ENCODE data around the gene DPCD.

The DPCD gene

DNA sequence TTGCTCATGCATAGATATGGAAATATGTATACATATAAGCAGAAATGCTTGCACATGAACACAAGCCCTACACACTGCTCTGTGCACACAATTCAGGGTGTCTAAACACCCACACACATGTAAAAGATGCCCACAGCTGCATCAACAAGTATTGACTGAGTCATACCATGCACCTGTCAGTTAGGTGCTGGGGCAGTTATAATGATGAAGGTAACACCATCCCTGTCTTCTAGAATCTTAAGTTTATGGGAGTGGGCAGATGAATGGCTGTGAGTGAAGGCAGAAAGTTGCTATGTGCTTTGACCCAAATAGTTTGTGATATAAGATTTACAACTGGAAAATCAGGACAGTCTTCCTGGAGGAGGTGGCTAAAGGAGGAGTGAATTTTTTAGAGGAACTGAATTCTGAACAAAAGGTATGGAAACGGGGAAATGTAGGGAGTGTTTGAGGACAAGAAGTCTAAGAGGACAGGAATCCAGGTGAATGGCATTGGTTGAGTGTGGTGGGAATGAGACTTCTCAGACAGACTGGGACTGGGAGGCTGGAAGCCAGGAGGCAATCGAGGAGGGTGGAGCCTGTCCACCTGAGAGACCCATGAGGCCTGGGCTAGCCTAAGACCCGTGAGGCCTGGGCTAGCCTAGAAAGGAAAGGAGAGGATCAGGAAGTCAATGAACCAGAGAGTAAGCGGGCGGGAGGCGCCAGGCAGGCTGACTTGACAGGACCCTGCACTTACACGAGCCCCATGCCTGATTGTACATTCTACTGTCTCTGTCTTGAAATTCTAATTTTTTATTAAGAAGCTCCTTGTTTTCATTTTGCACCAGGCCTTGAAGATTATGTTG is 20.7 kb upstream of the DPCD start:
- DNase-seq (ENCODE audit: low read depth, low spot score) = no peak

DNA sequence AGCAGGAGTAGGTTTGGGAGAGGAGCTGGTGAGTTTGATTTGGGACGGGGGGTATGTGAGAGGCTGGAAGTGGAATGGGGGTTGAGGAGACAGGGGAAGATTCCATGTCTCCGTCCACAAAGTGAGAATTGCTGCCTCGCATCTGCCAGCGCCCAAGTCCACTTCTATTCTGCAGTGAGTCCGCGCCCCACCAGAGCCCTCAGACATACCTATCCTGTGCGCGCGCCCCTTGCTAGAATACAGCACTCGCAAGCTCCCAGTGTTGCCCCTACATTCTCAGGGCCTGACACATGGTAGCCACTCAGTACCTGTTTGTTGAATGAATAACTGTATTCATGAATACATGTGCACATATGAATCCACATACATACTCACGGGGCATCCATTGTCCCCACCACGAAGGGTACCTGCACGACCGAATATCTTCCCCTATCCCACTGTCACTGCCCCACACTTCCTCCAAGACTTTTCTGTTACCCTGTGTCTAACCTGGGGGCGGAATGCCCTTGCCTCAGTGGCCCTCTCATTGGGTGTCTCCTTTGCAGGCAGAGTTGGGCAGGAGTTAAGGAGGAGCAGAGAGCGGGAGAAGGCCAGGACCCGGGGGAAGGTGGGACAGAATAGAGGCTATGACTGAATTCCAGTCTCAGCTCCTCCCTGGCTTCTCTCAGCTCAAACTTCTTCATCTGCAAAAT is 19.9 kb upstream of the DPCD start:
- DNase-seq (ENCODE audit: low read depth, low spot score) = no peak

DNA sequence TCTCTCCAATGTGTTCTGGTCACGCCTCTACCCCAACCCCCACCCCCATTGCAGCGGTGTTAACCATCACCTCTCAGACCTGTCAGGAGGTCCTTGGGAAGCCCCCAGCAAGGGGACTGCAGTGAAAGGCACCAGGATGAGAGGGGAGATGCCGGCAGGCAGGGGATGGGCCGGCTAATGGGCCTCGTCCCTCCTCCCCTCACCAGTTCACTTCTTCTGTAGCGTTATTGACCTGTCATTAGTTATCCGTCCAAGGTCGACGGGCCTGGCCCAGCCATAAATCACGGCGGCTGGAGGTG is 18.8 kb upstream of the DPCD start:
- no peak for DNase-seq (ENCODE audit: low read depth, low spot score)

DNA sequence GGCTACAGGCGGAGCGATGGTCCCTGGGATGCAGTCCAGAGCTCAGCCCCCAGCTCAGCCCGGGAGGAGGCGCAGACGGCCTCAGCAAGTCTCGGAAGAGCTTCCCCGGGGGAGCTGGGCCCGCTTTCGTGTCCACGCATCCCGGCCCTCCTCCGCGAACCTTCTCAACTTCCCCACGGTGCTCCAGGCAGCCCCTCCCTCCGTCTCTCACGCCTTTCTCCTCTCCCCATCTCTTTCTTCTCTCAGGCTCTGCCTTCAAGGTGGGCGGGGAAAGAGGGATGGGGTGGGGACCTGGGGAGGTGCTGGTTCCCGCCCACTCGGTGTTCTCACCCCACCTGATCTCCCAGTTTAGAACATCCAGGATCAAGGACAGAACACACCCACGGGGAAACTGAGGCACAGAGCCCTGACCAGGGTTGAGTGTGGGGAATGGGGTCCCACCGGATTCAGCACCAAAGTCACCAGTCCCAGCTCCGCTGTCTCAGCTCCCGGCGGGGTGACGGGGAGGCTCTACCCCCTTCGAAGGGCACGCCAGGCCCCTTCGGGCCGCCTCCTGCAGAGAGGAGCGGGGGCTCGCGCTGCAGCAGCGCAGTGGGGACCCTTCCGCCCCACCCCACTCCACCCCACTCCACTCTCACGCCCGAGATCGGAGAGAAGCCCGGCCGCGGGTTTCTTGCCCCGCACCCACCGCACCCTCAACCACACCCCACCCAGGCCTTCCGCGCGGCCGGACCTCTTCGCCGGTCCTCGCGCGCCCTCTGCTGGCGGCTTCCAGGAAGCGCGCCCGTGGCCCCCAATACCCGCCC is 18.3 kb upstream of the DPCD start:
- DNase-seq (ENCODE audit: low read depth, low spot score) = peak; percentile 53

DNA sequence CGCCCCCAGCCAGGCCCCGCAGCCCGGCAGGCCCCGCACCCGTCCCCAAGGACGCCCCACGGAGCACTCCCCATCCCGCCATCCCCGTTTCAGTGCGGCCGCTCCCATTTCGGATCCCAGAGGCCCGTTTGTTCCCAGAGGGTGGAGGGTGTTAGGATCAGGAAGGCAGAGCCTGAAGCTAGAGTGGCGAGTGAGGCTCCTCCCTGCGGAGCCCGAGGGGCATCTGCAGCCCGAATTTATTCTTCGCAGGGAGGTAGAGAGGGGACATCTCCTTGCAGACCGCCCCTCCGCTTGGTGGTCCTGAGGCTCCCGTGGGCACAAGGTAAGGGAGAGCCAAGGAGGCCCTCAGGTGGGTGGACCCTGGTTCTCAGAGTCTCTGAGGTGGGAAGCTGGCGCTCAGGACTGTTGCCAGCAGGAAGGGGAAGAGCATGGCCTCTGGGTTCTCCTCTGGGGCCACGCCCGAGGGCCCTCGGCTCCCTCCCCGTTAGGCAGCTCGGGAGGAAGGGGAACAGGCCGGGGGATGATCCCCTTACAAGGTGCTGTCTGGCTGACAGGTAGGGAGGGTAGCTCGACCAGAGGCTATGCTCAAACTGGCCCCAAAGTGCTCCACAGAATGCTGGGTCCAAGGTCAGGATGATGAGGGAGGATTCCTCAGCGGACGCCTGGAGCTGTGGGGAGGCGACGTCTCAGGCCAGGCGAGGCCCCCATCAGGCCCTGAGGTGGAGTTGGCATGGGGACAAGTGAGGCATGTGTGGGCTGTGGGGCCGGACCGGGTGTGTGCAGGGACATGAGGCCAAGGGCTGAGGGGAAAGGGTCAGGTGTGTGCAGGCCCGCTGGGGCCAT is 17.5 kb upstream of the DPCD start:
- no peak for DNase-seq (ENCODE audit: low read depth, low spot score)

DNA sequence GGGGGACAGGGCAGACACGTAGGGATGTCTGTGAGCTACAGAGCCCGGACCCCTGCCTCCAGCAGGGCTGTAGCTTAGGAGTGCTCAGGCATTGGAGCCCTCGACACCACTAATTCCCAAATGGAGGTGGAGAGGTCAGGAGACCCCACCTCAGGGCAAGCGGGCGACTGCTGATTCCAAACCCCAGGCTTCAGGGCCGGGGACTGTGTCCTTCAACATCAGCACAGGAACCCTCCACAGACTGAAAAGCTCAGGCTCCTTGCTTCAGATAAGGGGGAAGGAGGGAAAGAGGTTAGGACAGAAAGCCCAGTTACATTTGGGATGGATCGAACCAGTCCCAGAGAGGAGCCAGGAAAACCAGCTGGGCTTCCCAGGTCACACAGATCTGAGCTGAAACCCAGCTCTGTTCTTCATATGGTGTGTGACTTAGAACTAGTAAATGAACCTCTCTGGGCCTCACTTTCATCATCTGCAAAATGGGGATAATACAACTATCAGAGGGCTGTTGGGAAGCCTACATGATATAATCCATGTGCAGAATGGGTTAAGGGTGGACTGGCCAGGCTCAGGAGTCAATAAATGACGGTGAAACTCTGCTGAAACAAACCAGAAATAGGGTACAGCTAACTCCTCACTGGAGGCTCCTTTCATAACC is 16.7 kb upstream of the DPCD start:
- DNase-seq (ENCODE audit: low read depth, low spot score) = no peak

DNA sequence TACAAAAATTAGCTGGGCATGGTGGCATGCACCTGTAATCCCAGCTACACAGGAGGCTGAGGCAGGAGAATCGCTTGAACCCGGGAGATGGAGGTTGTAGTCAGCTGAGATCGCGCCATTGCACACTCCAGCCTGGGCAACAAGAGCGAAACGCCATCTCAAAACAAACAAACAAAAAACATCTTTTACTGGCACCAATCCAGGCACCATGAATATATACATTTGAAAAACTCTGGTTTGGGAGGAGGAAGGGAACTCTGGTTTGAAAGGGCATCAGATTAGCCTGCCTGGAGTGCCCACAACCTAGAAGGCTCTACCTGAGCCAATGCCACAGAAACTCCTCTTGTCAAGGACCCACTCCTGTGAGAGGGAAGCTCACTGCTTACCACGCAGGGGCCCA is 16.0 kb upstream of the DPCD start:
- DNase-seq (ENCODE audit: low read depth, low spot score) = no peak

DNA sequence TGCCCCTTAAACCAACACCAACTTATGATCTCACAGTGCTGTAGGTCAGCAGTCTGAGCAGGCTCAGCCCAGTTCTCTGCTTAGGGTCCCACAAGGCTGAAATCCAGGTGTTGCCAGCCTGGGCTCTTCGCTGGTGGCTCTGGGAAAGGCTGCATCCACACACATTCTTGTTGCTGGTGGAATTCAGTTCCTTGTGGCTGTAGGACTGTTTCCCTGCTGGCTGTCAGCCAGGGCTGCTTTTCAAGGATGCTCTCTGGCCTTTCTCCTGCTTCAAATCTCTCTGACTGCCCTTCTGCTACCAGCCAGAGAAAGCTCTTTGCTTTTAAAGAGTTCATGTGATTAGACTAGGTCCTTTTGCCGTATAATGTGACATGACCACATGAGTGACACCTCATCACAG is 15.3 kb upstream of the DPCD start:
- no peak for DNase-seq (ENCODE audit: low read depth, low spot score)

DNA sequence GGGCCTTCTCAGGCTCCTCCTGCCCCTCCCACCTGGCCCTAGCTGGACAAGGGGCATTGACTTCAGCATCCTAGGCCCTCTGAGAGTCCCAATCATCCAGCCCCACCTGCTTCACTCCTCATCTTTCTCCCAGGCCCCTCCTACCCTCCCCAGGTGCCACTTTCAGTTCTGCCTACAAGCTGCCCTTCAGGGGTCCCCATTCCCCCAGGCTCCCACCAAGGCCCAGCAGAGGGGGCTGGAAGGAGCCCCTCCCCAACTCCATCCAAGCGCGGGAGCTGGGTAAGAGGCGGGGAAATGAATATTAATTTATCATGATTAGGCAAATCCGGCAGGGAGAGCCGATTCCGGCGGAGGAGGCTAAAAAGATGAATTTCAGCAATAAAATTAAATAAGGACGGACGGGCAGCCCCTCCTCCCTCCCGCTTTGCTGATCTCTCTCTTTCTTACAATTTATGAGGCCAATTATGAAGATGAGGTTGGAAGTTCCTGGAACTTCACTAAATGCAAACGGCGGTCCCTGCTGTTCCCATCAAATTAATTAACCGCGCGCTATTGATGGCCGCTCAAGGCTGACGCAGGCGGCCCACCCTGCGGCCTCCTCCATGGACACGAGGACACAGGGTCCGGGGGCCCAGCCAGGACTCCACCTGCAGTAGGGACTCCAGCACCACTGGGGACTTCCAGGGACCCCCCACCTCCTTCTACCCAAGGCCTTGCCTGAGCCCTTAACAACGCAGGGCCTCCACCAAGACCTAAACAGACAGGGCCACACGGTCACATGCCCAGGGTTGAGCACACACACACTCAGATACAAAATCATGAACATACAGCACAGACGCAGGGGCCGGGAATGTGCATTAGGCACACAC is 14.0 kb upstream of the DPCD start:
- DNase-seq (ENCODE audit: low read depth, low spot score) = no peak

DNA sequence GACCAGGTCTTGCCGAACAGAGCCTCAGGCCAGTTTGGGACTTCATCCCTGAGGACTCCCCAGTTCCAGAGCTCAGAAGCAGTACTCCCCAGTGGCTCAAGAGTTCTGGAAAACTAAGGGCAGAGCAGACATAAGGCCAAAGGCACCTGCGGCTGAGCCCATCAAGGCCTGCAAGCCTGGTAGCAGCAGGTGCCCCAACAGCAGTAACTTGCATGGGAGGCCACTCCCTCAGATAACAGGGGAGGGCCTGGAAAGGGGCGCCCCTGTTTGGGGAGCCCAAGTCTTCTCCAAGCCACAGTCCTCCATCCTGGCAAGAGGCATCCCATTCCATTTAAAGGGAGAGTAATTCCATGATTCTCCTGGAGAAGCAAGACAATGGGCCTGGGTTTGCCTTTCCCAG is 13.0 kb upstream of the DPCD start:
- no peak for DNase-seq (ENCODE audit: low read depth, low spot score)

DNA sequence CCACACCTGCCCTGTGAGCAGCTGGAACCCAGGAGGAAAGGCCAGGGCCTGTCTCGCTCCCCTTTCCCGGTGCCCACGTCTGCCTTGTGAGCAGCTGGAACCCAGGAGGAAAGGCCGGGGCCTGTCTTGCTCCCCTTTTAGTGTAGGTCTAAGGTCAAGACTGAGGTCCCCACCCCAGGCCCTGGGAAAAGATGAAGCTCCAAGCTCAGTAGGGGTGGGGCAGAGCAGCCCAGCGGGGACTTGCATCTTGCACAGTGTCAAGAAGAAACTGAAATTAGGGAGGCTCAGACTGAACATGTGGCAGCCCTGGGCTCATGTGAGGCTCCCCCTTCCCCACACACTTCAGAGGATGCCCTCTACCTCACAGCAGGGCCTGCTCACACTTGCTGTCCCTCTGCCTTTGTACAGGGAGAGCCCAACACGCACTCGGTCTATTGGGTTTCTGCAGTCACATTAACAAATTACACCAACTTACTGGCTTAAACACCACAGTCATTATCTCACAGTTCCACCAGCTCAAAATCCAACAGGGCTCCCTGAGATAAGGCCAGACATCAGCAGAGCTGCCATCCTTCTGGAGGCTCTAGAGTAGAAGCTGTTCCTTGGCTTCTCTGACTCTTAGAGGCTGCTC is 12.4 kb upstream of the DPCD start:
- DNase-seq (ENCODE audit: low read depth, low spot score) = no peak

DNA sequence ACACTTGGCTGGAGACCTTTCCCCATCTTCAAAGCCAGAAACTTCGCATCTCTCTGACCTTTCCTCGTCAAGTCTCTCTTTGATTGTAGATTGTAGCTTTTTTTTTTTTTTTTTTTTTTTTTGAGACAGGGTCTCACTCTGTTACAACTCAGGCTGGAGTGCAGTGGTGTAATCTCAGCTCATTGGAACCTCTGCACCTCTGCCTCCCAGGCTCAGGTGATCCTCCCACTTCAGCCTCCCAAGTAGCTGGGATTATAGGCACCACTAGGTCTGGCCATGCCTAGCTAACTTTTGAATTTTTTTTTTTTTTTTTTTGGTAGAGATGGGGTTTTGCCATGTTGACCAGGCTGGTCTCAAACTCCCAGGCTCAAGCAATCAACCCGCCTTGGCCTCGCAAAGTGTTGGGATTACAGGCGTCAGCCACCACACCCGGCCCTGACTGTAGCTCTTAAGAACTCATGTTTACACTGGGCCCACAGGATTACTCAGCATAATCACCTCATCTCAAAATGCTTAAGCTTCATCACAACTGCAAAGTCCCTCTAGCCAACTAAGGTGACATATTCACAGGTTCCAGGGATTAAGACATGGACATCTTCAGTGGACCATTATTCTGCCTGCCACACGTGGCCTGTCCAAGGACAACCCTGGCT is 11.8 kb upstream of the DPCD start:
- DNase-seq (ENCODE audit: low read depth, low spot score) = no peak

DNA sequence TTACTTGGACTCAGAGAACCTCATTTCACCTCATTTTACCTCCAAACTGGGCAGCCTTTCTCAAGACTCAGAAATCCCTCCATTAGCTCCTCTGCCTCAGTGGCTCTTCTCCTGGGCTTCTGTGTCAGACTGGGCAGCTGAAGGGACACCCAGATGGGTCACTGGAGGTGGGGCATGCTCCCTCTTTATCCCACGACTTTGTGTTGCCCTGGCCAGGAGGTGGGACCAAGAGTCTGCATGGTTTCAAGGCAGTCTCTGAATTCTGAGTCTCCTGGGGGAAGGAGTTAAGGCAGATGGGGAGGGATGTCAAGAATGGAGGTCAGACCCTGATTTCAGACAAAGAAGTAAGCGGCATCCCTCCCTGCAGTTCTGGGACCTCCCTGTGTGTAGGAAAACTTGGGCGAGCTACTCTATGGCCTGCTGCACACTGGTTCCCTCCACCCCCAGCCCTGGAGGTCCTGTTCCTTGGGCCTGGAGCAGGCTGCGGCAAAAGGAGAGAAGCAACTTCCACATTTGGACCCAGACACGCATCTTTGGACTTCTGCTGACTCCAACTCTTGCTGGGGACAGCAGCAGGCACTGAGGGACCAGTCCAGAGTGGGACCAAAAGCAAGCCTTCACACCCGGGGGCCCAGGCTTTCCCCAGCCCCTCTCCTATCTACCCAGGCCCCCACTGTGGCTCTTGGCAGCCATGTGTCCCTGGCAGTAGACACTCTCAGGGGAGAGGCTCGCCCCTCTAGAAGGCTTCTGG is 10.8 kb upstream of the DPCD start:
- no peak for DNase-seq (ENCODE audit: low read depth, low spot score)

DNA sequence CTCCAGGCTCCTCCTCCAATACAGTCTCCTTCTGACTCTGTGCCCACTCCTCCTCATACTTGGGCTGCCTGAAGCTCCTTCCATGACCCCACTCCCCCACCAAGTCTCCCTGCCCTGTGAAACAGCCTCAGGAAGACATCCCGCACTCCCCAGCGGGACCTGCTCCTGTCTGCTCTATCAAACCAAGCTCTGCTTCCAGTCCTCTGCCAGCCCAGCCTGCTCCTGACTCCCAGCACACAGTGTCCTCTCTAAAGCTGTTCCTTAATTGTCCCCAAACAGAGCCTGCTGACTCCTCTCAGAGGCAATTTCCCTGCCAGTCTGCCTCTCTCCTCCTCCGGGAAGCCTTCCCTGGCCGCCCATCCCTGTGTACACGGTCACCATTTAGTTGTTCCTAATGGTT is 9.9 kb upstream of the DPCD start:
- no peak for DNase-seq (ENCODE audit: low read depth, low spot score)

DNA sequence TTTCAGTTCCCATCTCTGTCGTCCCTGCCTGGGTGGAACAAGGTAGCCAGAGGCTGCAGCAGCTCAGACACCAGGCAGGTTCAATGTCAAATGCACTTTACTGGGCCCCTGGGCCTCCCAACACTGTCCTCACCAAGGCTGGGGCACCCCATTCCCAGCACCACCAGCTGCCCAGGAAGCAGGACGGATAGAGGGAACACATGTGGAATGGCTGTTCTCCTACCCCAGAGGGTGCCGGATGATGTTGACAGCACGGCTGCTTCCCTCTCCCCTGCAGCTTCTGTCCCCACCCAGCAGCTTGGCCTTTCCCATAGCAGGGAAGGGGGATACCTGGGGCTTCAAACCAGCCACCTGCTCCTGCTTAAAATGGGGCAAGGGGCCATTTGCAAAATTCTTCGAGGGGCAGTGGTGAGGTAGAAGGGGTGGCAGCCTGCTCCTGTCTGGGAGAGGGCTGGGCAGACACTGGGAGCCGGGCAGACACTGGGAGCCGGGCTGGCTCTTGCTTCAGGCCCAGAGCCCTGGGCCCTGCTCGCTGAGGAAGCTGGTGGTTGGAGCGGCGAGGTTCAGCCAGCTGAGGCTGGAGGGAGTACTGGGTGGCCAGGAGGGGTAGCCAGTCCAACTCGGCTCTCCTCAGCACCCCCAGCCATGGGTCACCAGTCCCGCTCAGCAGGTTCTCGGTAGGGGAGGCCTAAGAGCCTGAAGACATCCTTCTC is 9.2 kb upstream of the DPCD start:
- DNase-seq (ENCODE audit: low read depth, low spot score) = no peak

DNA sequence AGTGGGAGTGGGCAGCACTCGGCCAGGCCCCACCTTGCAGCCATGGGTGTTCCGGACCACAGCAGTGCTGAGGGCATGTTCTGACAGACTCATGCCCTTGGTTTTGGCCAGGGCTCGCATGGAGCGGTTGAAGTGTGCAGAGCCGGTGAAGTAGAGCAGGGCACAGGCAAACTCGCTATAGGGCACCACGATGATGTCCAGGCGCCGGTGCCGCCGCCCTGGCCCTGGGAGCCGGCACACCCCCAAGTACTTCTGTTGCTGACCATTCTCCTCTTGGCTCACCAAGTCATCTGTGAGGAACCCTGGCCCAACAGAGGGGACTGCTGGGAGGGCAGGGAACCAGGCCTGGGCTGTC is 8.6 kb upstream of the DPCD start:
- DNase-seq (ENCODE audit: low read depth, low spot score) = no peak

DNA sequence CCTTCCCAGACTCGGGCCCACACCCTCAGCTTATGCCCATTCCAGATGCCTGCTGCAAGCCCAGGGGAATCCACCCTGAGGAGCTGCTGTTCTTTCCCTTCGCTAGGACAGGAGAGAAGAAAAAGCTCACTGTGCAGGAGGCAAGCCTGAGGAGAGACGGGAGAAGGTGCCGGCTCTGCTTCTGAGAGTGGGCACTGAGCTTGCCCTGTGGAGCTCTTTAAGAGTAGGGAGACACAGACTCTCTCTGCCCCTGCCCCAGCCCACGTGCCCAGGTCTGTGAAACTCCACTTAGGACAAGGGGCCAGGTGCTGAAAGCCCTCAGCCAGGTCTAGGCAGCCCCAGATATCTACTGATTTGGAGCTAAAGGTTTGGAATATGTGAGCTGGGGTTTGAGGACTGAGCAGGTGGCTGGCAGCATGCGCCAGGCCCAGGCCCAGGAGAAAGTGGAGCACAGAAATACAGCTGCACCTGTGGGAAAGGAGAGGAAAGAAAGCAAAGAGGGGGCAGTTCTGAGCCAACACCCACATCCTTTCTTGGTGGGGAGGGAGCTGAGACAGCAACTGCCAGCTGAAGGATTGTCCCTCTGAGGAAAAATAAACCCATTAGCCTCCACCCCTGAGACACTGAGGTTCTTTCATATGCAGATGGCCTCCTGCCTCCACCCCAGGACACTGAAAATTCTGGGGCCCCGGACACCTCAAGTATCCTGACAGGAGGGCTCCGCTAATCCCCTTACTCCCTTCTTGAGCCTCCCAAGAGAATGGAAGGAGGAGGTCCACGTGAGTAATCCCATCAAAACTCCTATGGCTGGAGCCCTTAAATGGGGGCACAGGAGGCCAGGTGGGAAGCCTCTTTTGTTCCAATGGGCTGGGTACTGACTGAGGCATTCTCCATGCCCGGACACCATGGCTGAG is 7.4 kb upstream of the DPCD start:
- DNase-seq (ENCODE audit: low read depth, low spot score) = no peak
